Measurements from ENCODE around the gene MAPK12. TPM values are rescaled to one million over a fixed set of nuclear protein-coding genes. Genes with fewer than 3 reads are reported as not detected.

Gene MAPK12
- total RNA-seq, 1 donor, result 28.0 TPM

- DNase-seq (ENCODE audit: low read depth), result no peak
- no peak for TF ChIP-seq CTCF (IDR thresholded peaks at IDR 0.05; ENCODE audit: insufficient read depth, low read length)
- no peak overlapping the region for H3K4me3 ChIP-seq (ENCODE audit: low read depth, low read length)
Measured at GRCh38 chr22:50217543-50218152, 43.8 kb downstream of the MAPK12 start.

GRCh38 chr22:50216684-50217520 lies 44.6 kb downstream of the MAPK12 start:
- no peak for TF ChIP-seq CTCF (IDR thresholded peaks at IDR 0.05; ENCODE audit: insufficient read depth, low read length)
- DNase-seq (ENCODE audit: low read depth), result no peak
- no peak overlapping the region for H3K4me3 ChIP-seq (ENCODE audit: low read depth, low read length)

- no peak overlapping the region for H3K4me3 ChIP-seq (ENCODE audit: low read depth, low read length)
- no peak for TF ChIP-seq CTCF (IDR thresholded peaks at IDR 0.05; ENCODE audit: insufficient read depth, low read length)
- no peak for DNase-seq (ENCODE audit: low read depth)
Measured at GRCh38 chr22:50216055-50216683, 45.3 kb downstream of the MAPK12 start.

GRCh38 chr22:50215297-50216054 lies 46.0 kb downstream of the MAPK12 start:
- no peak overlapping the region for H3K4me3 ChIP-seq (ENCODE audit: low read depth, low read length)
- no peak for TF ChIP-seq CTCF (IDR thresholded peaks at IDR 0.05; ENCODE audit: insufficient read depth, low read length)
- no peak for DNase-seq (ENCODE audit: low read depth)

- no peak for DNase-seq (ENCODE audit: low read depth)
- H3K4me3 ChIP-seq (ENCODE audit: low read depth, low read length), result no peak overlapping the region
- TF ChIP-seq CTCF (IDR thresholded peaks at IDR 0.05; ENCODE audit: insufficient read depth, low read length), result no peak
Measured at GRCh38 chr22:50213263-50213662, 48.2 kb downstream of the MAPK12 start.

- no peak for TF ChIP-seq CTCF (IDR thresholded peaks at IDR 0.05; ENCODE audit: insufficient read depth, low read length)
- H3K4me3 ChIP-seq (ENCODE audit: low read depth, low read length), result no peak overlapping the region
- DNase-seq (ENCODE audit: low read depth), result no peak
Measured at GRCh38 chr22:50211147-50211546, 50.3 kb downstream of the MAPK12 start.
